ENCODE measurements around the gene MAGEF1.

The MAGEF1 gene

DNA sequence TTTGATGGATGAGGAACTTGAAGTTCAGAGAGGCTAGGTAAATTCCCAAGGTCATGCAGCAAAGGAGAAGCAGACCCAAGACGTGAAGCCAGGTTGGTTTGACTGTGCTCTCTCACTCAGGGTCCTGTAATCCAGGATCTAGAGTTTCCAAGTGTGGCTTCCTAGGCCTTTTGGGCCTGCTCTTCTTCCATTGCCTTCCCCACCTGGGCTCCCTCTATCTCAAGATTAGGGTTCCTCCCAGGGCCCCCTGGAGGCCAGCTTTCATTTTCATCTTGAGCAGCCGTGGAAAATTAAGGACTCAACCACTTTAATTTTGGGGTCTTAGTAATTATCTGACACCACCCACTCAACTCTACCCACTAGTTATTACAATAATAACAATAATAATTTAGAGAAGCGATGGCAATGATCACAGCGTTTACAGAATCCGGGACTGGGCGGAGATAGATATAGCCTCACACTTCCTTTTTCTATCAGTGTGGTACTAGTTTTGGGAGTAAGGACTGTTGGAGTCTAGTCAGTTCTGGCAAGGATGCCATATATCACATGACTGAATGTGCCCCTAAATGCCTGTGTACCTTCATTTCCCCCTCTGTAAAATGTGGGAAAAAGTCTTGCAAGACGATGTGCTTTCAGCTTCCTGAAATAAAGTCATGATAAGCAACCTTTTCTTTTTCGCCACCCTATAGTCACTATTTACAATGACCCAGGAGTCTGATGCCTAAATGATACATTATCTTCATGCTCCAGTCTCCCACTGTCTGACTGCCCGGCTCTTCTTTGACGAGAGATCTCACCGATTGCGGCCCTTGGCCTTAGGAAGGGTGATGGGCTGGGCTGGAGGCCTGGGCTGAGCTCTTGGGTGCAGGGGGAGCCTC, 30.2 kb upstream of the MAGEF1 start:
- Histone ChIP-seq H3K9me3 (ENCODE audit: control insufficient read depth in 2 of 2, low read length in 2 of 2) (no peaks in the 10 kb centered on the region), H3K27me3 (ENCODE audit: control insufficient read depth in 1 of 2, insufficient read depth in 2 of 2, low read length in 2 of 2) (peaks cover 0 to 4% of the 10 kb centered on the region in 2 donors), H3K27ac (ENCODE audit: low read length) (no peak overlapping the region), H3K9ac (ENCODE audit: low read length in 2 of 2) (peak overlapping the region in 1 of 2 donors; percentile 2), H3K36me3 (ENCODE audit: control insufficient read depth in 2 of 2, insufficient read depth in 2 of 2, low read length in 2 of 2) (no peaks in the 10 kb centered on the region), H3K4me3 (ENCODE audit: low read length in 2 of 2) (no peak overlapping the region), H3K4me1 (ENCODE audit: control insufficient read depth, insufficient read depth, low read length) (peaks cover 8% of the 10 kb centered on the region)

DNA sequence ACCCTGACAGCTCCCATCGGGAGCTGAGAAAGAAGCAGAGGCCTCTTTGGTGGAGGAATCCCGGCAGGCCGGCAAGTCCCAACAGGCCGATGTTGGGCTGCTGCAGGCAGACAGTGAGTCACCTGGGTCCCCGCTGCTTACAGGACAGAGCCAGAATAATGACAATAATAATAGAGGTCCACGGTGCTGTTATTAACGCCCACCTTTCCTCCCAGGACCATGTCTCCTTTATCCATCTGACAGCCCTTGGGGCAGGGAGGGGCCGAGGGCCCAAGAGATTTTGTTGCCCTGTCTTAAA, 29.3 kb upstream of the MAGEF1 start:
- peaks cover 0 to 3% of the 10 kb centered on the region in 2 donors for H3K27me3 ChIP-seq (ENCODE audit: control insufficient read depth in 1 of 2, insufficient read depth in 2 of 2, low read length in 2 of 2)
- no peaks in the 10 kb centered on the region for H3K36me3 ChIP-seq (ENCODE audit: control insufficient read depth in 2 of 2, insufficient read depth in 2 of 2, low read length in 2 of 2)
- H3K4me1 ChIP-seq (ENCODE audit: control insufficient read depth, insufficient read depth, low read length): peaks cover 8% of the 10 kb centered on the region
- H3K9me3 ChIP-seq (ENCODE audit: control insufficient read depth in 2 of 2, low read length in 2 of 2): no peaks in the 10 kb centered on the region
- H3K4me3 ChIP-seq (ENCODE audit: low read length in 2 of 2): no peak overlapping the region
- H3K27ac ChIP-seq (ENCODE audit: low read length): no peak overlapping the region
- H3K9ac ChIP-seq (ENCODE audit: low read length in 2 of 2): no peak overlapping the region

DNA sequence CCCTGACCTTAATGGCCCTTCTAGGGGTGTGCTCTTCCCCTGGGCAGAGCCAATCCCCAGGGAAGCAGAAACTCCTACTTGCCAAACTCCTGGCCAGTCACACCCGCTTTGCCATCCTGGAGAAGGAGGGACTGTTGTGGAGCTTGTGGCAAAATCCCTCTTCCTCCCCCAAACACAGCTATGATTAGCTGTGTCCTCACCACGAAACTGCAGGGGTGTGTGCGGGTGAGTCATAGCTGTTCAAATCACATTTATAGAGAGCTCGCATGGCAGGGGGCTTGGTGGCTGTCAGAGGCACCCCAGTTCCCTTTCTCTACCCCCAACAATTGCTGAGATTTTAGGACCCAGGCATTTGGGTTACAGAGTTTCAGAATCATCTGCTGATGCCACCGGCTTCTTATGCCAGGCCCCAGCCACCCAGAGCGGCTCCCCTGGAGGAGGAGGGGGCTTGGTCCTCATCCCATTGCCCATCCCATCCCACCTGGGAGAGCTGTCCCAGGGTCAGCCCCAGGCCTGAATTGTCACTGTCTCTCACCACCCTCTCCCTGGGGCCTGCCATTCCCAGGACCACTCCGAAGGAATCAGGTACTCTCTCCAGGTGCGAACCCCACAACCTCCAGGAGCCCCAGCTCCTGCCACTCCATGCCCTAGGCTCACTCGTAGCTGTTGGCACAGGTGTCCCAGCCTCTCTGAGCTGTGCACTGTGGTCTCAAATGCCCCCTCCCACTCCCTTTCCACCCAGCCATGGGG, 28.8 kb upstream of the MAGEF1 start:
- Histone ChIP-seq H3K27ac (ENCODE audit: low read length) (no peak overlapping the region), H3K9me3 (ENCODE audit: control insufficient read depth in 2 of 2, low read length in 2 of 2) (no peaks in the 10 kb centered on the region), H3K27me3 (ENCODE audit: control insufficient read depth in 1 of 2, insufficient read depth in 2 of 2, low read length in 2 of 2) (peaks cover 0 to 2% of the 10 kb centered on the region in 2 donors), H3K4me3 (ENCODE audit: low read length in 2 of 2) (no peak overlapping the region), H3K9ac (ENCODE audit: low read length in 2 of 2) (no peak overlapping the region), H3K36me3 (ENCODE audit: control insufficient read depth in 2 of 2, insufficient read depth in 2 of 2, low read length in 2 of 2) (no peaks in the 10 kb centered on the region), H3K4me1 (ENCODE audit: control insufficient read depth, insufficient read depth, low read length) (peaks cover 8% of the 10 kb centered on the region)

DNA sequence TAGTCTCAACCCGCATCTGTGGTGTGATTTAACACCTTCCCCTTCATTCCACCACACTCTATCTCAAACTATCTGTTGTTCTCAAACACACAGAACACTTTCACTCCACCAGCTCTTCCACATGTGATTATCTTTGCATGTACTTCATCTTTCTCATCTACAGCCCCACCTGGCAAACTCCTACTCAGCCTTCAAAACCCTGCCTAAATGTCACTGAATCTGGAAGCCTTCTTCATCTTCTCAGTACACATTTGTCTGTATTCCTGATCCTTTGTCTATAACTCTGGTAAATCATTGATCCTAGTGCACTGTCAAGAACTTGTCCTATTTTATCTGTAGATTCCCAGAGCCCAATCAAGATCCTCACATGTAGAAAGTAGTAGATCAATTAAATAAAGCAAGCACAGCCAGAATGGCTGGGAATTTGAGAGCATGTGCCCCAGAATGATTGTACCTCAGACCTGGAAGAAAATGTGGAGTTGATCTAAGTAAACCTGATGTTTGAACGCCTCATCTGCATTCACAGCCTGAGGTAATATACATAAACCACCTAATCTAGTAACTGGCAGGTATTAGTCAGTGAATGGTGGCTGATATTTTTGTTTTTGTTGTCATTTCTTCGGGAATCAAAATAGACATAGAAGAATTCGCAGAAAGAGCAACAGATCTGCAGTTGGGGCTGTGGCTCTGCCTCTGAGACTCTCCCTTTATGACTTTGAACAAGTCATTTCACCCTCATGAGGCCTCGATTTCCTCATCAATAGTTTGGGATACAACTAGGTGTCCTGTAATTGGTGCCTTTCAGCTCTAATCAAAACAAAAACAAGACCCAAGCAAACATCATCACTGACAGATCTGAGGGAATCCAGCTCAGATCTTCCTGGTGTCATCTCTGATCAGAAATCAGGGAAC, 28.0 kb upstream of the MAGEF1 start:
- H3K4me3 ChIP-seq (ENCODE audit: low read length in 2 of 2): no peak overlapping the region
- peaks cover 8% of the 10 kb centered on the region for H3K4me1 ChIP-seq (ENCODE audit: control insufficient read depth, insufficient read depth, low read length)
- H3K9me3 ChIP-seq (ENCODE audit: control insufficient read depth in 2 of 2, low read length in 2 of 2): no peaks in the 10 kb centered on the region
- H3K36me3 ChIP-seq (ENCODE audit: control insufficient read depth in 2 of 2, insufficient read depth in 2 of 2, low read length in 2 of 2): no peaks in the 10 kb centered on the region
- no peak overlapping the region for H3K27ac ChIP-seq (ENCODE audit: low read length)
- H3K27me3 ChIP-seq (ENCODE audit: control insufficient read depth in 1 of 2, insufficient read depth in 2 of 2, low read length in 2 of 2): no peaks in the 10 kb centered on the region
- no peak overlapping the region for H3K9ac ChIP-seq (ENCODE audit: low read length in 2 of 2)

DNA sequence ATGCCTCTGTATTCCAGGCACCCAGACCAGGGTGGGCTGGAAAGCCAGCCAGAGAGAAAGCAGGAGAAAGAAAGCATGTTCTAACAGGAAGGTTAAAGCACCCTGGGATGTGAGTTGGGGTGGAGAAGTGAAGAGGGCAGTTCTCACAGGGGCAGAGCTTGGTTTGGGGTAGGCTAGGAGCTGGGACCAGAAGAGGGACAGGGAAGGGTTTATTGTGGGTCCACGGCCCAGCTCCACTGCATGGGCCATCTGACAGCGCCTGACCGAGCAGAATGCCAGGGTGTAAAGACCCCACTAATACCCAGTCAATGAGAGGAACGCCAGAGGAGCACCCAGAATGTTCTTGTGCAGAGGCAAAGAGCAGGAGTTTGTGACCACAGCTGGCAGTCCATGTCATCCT, 27.1 kb upstream of the MAGEF1 start:
- H3K9ac ChIP-seq (ENCODE audit: low read length in 2 of 2): no peak overlapping the region
- no peak overlapping the region for H3K27ac ChIP-seq (ENCODE audit: low read length)

DNA sequence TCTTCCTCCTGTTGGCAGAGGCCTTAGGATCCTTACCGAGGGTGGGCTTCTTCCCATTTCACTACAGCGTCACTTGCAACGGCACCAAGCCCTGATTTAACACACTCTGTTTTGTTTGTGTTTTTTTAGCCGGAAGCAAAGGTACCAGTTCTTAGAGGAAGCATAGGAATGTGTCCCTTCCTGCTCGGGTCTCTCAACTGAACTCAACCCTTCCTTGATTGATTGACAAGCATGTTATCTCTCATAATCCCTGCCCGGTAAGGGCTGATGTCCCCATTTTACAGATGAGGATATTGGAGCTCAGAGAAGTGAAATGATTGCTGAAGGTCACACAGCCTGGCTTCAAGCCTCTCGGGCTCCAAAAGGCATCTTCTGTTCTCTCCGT, 26.6 kb upstream of the MAGEF1 start:
- H3K4me3 ChIP-seq (ENCODE audit: low read length in 2 of 2): peak overlapping the region in 1 of 2 donors; percentile 3
- no peaks in the 10 kb centered on the region for H3K27me3 ChIP-seq (ENCODE audit: control insufficient read depth in 1 of 2, insufficient read depth in 2 of 2, low read length in 2 of 2)
- peaks cover 8% of the 10 kb centered on the region for H3K4me1 ChIP-seq (ENCODE audit: control insufficient read depth, insufficient read depth, low read length)
- H3K9ac ChIP-seq (ENCODE audit: low read length in 2 of 2): peak overlapping the region in 1 of 2 donors; percentile 13
- no peaks in the 10 kb centered on the region for H3K36me3 ChIP-seq (ENCODE audit: control insufficient read depth in 2 of 2, insufficient read depth in 2 of 2, low read length in 2 of 2)
- H3K9me3 ChIP-seq (ENCODE audit: control insufficient read depth in 2 of 2, low read length in 2 of 2): no peaks in the 10 kb centered on the region
- no peak overlapping the region for H3K27ac ChIP-seq (ENCODE audit: low read length)

More for the DNA sequence above, 27.1 kb upstream of the MAGEF1 start:
- Histone ChIP-seq H3K36me3 (ENCODE audit: control insufficient read depth in 2 of 2, insufficient read depth in 2 of 2, low read length in 2 of 2) (no peaks in the 10 kb centered on the region), H3K27me3 (ENCODE audit: control insufficient read depth in 1 of 2, insufficient read depth in 2 of 2, low read length in 2 of 2) (no peaks in the 10 kb centered on the region), H3K9me3 (ENCODE audit: control insufficient read depth in 2 of 2, low read length in 2 of 2) (no peaks in the 10 kb centered on the region), H3K4me3 (ENCODE audit: low read length in 2 of 2) (no peak overlapping the region), H3K4me1 (ENCODE audit: control insufficient read depth, insufficient read depth, low read length) (peaks cover 8% of the 10 kb centered on the region)

DNA sequence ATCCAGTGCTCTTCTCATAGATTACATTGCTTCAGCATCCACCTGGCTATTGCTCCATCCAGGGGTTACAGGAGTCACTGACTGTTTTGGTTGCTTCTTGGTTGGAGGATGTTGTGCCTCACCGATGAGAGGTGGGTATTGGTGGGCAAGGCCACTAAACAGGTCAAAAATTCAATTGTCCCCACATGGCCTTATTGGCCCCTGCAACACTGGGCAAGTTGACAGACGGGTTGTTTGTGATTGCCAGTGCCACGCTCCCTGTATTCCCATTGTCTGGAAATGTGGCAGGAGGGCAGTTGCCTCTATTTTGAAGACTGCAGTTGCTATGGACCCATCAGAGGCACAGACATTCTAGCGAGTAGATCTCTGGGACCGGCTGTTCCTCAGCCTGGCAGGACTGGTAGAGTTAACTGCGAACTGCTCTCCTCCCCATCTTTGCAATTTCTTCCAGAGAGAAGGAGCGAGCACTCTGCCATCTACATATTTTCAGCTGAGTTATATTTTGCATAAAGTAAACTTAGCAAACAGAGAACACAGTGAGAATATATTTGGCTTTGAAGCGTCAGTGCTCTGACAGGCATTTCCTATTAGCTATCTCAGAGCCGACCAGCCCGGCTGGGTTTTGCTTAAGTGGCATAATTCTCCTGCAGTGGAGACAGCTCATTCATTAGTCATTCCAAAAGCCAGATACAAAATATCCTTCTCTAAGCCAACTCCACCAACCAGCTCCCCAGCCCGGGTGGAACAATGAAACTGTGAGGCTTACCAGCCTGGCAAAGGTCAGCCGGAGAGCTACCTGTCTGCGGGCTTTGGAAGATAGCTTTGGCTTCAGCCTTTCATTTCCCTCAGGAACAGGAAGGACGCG, 26.0 kb upstream of the MAGEF1 start:
- H3K27ac ChIP-seq (ENCODE audit: low read length): no peak overlapping the region
- no peaks in the 10 kb centered on the region for H3K27me3 ChIP-seq (ENCODE audit: control insufficient read depth in 1 of 2, insufficient read depth in 2 of 2, low read length in 2 of 2)
- H3K4me3 ChIP-seq (ENCODE audit: low read length in 2 of 2): peak overlapping the region in 1 of 2 donors; percentile 3
- no peaks in the 10 kb centered on the region for H3K36me3 ChIP-seq (ENCODE audit: control insufficient read depth in 2 of 2, insufficient read depth in 2 of 2, low read length in 2 of 2)
- no peaks in the 10 kb centered on the region for H3K9me3 ChIP-seq (ENCODE audit: control insufficient read depth in 2 of 2, low read length in 2 of 2)
- H3K9ac ChIP-seq (ENCODE audit: low read length in 2 of 2): peak overlapping the region in 1 of 2 donors; percentile 13
- peaks cover 8% of the 10 kb centered on the region for H3K4me1 ChIP-seq (ENCODE audit: control insufficient read depth, insufficient read depth, low read length)

DNA sequence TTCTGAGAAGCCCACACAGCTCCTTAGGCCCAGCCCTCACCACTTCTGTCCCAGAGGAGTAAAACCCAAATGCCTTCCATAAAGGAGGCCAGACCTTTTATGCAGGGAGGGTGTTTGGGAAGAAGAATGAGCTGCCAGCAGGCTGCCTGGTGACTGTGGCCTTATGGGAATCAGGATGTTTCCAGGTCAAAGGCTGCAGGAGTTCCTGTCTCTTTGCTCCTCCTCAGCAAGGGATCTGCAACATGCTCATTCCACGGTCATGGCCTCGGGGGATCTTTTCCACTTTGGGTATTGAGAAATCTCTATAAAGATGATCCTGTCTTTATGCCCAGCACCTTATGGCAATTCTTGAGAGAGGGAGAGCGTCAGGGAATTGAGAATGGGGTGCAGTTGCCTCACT, 25.2 kb upstream of the MAGEF1 start:
- H3K36me3 ChIP-seq (ENCODE audit: control insufficient read depth in 2 of 2, insufficient read depth in 2 of 2, low read length in 2 of 2): no peaks in the 10 kb centered on the region
- no peaks in the 10 kb centered on the region for H3K9me3 ChIP-seq (ENCODE audit: control insufficient read depth in 2 of 2, low read length in 2 of 2)
- no peaks in the 10 kb centered on the region for H3K27me3 ChIP-seq (ENCODE audit: control insufficient read depth in 1 of 2, insufficient read depth in 2 of 2, low read length in 2 of 2)
- H3K27ac ChIP-seq (ENCODE audit: low read length): no peak overlapping the region
- H3K4me3 ChIP-seq (ENCODE audit: low read length in 2 of 2): no peak overlapping the region
- H3K9ac ChIP-seq (ENCODE audit: low read length in 2 of 2): no peak overlapping the region
- peaks cover 8% of the 10 kb centered on the region for H3K4me1 ChIP-seq (ENCODE audit: control insufficient read depth, insufficient read depth, low read length)

DNA sequence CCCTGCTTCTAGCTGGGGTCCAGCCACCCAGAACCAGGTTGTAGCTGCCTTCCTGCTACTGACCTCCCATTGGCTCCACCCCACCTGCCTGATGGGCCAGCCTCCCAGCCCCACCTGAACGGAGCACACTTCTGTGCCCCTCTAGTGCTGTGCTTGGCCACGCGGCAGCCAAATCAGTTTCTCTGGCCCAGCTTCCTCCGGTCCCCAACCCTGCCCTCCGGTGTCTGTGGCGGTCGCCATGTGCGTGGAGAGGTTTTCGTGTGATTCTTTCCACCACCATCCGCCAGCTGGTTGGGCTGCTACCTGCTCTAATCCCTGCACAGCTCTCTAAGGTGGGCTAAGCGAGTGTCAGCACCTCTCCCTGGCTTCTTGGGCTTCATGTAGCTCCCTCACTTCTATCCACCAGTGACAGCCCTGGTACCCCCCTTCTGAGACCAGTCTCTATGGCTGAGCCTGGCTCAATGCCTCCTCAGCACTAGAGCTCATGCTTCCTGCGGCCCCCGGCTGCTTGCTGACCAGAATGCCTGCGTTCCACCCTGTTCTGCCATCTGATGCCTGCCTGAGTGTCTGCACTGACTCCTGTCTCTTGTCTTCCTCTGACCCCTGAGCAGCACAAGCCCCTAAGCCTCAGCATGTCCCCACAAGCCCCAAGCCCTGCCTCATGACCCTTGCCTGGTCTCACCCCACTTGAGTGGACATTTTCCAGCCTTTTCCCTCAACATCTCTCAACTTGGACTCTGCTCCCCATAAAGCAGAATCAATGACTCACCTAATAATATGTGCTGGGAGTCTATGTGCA, 23.2 kb upstream of the MAGEF1 start:
- Histone ChIP-seq H3K4me1 (ENCODE audit: control insufficient read depth, insufficient read depth, low read length) (peaks cover 8% of the 10 kb centered on the region), H3K27ac (ENCODE audit: low read length) (no peak overlapping the region), H3K4me3 (ENCODE audit: low read length in 2 of 2) (no peak overlapping the region), H3K27me3 (ENCODE audit: control insufficient read depth in 1 of 2, insufficient read depth in 2 of 2, low read length in 2 of 2) (no peaks in the 10 kb centered on the region), H3K36me3 (ENCODE audit: control insufficient read depth in 2 of 2, insufficient read depth in 2 of 2, low read length in 2 of 2) (no peaks in the 10 kb centered on the region), H3K9ac (ENCODE audit: low read length in 2 of 2) (no peak overlapping the region), H3K9me3 (ENCODE audit: control insufficient read depth in 2 of 2, low read length in 2 of 2) (no peaks in the 10 kb centered on the region)
